T-helper 1 cell treated with Interleukin-12 subunit alpha and Interleukin-12 subunit beta and Interleukin-4 antibody, amounts not matched to agents 30 ng/mL and 1 ng/mL, for 36 hours (primary cell): ENCODE measurements around the gene DCANP1. TPM values are rescaled to one million over a fixed set of nuclear protein-coding genes. Genes with fewer than 3 reads are reported as not detected.

Experiments used
- intact Hi-C: fragments of 100-400 bp; cut with micrococcal nuclease; formaldehyde crosslinking; loops from one replicate; pipeline ENCODE4 v1.15.1; 2024
- total RNA-seq: library from RNA; stranded (reverse); gene quantifications from 2 replicates; pipeline ENCODE4 v1.2.3, GENCODE V29; 2022

The DCANP1 gene
- total RNA-seq, 1 donor from 2014 or later: not detected

- intact Hi-C loops: loop anchor here (1.0 to 5.0 kb wide), 4 partner anchors 27 to 234 kb away; partner anchors contain the start of gene MACROH2A1
Observed at GRCh38 chr5:135426102-135427082, 20.8 kb downstream of the DCANP1 start.

- intact Hi-C loops: loop anchor here (1.0 to 5.0 kb wide), 4 partner anchors 26 to 233 kb away; partner anchors contain the start of gene MACROH2A1
Observed at GRCh38 chr5:135425641-135426040, 21.5 kb downstream of the DCANP1 start.

GRCh38 chr5:135423846-135424168 is 23.3 kb downstream of the DCANP1 start:
- intact Hi-C loops: no loop called here

GRCh38 chr5:135423146-135423845 is 23.9 kb downstream of the DCANP1 start:
- intact Hi-C loops: no loop called here

- intact Hi-C loops: no loop called here
Observed at GRCh38 chr5:135422419-135422818, 24.7 kb downstream of the DCANP1 start.

GRCh38 chr5:135417083-135417482 is 30.1 kb downstream of the DCANP1 start:
- intact Hi-C loops: no loop called here

- intact Hi-C loops: no loop called here
Observed at GRCh38 chr5:135405082-135405481, 42.1 kb downstream of the DCANP1 start.

- intact Hi-C loops: no loop called here
Observed at GRCh38 chr5:135402031-135402430, 45.1 kb downstream of the DCANP1 start.

GRCh38 chr5:135400866-135401265 is 46.3 kb downstream of the DCANP1 start:
- intact Hi-C loops: no loop called here

GRCh38 chr5:135399794-135400542 is 47.2 kb downstream of the DCANP1 start:
- intact Hi-C loops: loop anchor here (1.0 to 10.0 kb wide), 4 partner anchors 26 to 1035 kb away; partner anchors contain the start of genes CAMLG and CDKL3

GRCh38 chr5:135398855-135399793 is 48.0 kb downstream of the DCANP1 start, which contains the start of gene MACROH2A1:
Gene MACROH2A1, minus strand, starts transcription at chr5:135399231. Its CDS starts 10,138 bp downstream, at chr5:135389093.
- intact Hi-C loops: loop anchor here (1.0 to 10.0 kb wide), 5 partner anchors 26 to 1034 kb away; partner anchors contain the start of genes CAMLG and CDKL3

- intact Hi-C loops: loop anchor here (1.0 to 10.0 kb wide), 4 partner anchors 25 to 1034 kb away; partner anchors contain the start of genes CAMLG and CDKL3
Observed at GRCh38 chr5:135398160-135398854, 48.8 kb downstream of the DCANP1 start.

GRCh38 chr5:135397084-135397483 is 50.1 kb downstream of the DCANP1 start:
- intact Hi-C loops: loop anchor here (5.0 to 10.0 kb wide), 3 partner anchors 35 to 1032 kb away; partner anchors contain the start of genes CAMLG and CDKL3

- intact Hi-C loops: loop anchor here (5.0 to 10.0 kb wide), 3 partner anchors 34 to 1032 kb away; partner anchors contain the start of genes CAMLG and CDKL3
Observed at GRCh38 chr5:135396459-135397055, 50.6 kb downstream of the DCANP1 start.

GRCh38 chr5:135395866-135396265 is 51.3 kb downstream of the DCANP1 start:
- intact Hi-C loops: loop anchor here (5.0 to 10.0 kb wide), 3 partner anchors 34 to 1031 kb away; partner anchors contain the start of genes CAMLG and CDKL3

- intact Hi-C loops: loop anchor here (5.0 to 10.0 kb wide), 3 partner anchors 33 to 1031 kb away; partner anchors contain the start of genes CAMLG and CDKL3
Observed at GRCh38 chr5:135395451-135395850, 51.7 kb downstream of the DCANP1 start.
